HepG2 (cell line): ENCODE measurements around the gene THRA. TPM values are rescaled to one million over a fixed set of nuclear protein-coding genes. Genes with fewer than 3 reads are reported as not detected.

ENCODE experiments used
- BORCS8-MEF2B ChIP-seq: sonication (generic); formaldehyde crosslinking; IDR thresholded peaks from 2 replicates; pipeline ENCODE4 v1.8.0; 2022; ENCODE audit warnings: mild to moderate bottlenecking, missing genetic modification reagents
- EED ChIP-seq: sonication (generic); formaldehyde crosslinking; IDR thresholded peaks from 2 replicates; pipeline ENCODE4 v1.5.0; 2020; ENCODE audit warnings: mild to moderate bottlenecking, missing genetic modification reagents
- HNF4G ChIP-seq, 2 experiments: sonication (generic) in 1 of 2; formaldehyde crosslinking in 1 of 2; IDR thresholded peaks; 2 replicates each; pipeline versions ENCODE4 v1.4.0 to v1.6.1; 2011 to 2020; ENCODE audit warnings: borderline replicate concordance in 2 of 2, low read depth in 2 of 2, mild to moderate bottlenecking in 2 of 2, low read length in 1 of 2, missing genetic modification reagents in 1 of 2, moderate library complexity in 1 of 2
- HOXA9 ChIP-seq: sonication (generic); formaldehyde crosslinking; IDR thresholded peaks from 2 replicates; pipeline ENCODE4 v1.8.1; 2022; ENCODE audit warnings: missing genetic modification reagents, mild to moderate bottlenecking, moderate library complexity, borderline replicate concordance
- KLF13 ChIP-seq: sonication (generic); formaldehyde crosslinking; IDR thresholded peaks from 2 replicates; pipeline ENCODE4 v1.4.0; 2020; ENCODE audit warnings: mild to moderate bottlenecking, missing genetic modification reagents
- NCOA2 ChIP-seq: sonication (generic); formaldehyde crosslinking; IDR thresholded peaks from 2 replicates; pipeline ENCODE4 v1.8.0; 2022; ENCODE audit warnings: inconsistent platforms
- NCOA5 ChIP-seq: sonication (generic); formaldehyde crosslinking; IDR thresholded peaks from 2 replicates; pipeline ENCODE4 v1.4.0; 2020; ENCODE audit warnings: missing genetic modification reagents
- PCBP2 ChIP-seq: fragments of 200-400 bp; formaldehyde crosslinking; optimal IDR thresholded peaks from 2 replicates; pipeline ENCODE3; 2018; ENCODE audit warnings: low read length, low read depth; ENCODE audit not compliant: poor library complexity, severe bottlenecking
- SALL1 ChIP-seq: sonication (generic); formaldehyde crosslinking; IDR thresholded peaks from 2 replicates; pipeline ENCODE4 v1.8.0; 2022; ENCODE audit warnings: mild to moderate bottlenecking, missing genetic modification reagents
- SMYD3 ChIP-seq: sonication (generic); formaldehyde crosslinking; IDR thresholded peaks from 2 replicates; pipeline ENCODE4 v1.8.1; 2023; ENCODE audit warnings: mild to moderate bottlenecking, missing genetic modification reagents
- SRSF4 ChIP-seq: fragments of 200-400 bp; formaldehyde crosslinking; IDR thresholded peaks from one replicate; pipeline ENCODE4 v1.6.1; 2018; ENCODE audit warnings: mild to moderate bottlenecking, low read depth, low read length, moderate library complexity; ENCODE audit not compliant: poor library complexity, severe bottlenecking
- ZMYM4 ChIP-seq: sonication (generic); formaldehyde crosslinking; IDR thresholded peaks from 2 replicates; pipeline ENCODE4 v1.8.1; 2023; ENCODE audit warnings: mild to moderate bottlenecking, missing genetic modification reagents
- ZNF101 ChIP-seq: sonication (generic); formaldehyde crosslinking; IDR thresholded peaks from 2 replicates; pipeline ENCODE4 v1.4.0; 2020; ENCODE audit warnings: mild to moderate bottlenecking, low read depth, missing genetic modification reagents, borderline replicate concordance
- ZNF251 ChIP-seq: sonication (generic); formaldehyde crosslinking; IDR thresholded peaks from 2 replicates; pipeline ENCODE4 v1.9.0; 2021; ENCODE audit warnings: mild to moderate bottlenecking, missing genetic modification reagents
- ZNF282 ChIP-seq: fragments of 450-650 bp; IDR thresholded peaks from 2 replicates; pipeline ENCODE4 v1.6.1; 2018; ENCODE audit not compliant: partially characterized antibody
- ZNF350 ChIP-seq: sonication (generic); formaldehyde crosslinking; IDR thresholded peaks from 2 replicates; pipeline ENCODE4 v1.4.0; 2020; ENCODE audit warnings: mild to moderate bottlenecking, low read depth, missing genetic modification reagents, borderline replicate concordance
- ZNF589 ChIP-seq: sonication (generic); formaldehyde crosslinking; conservative IDR thresholded peaks from 2 replicates; pipeline ENCODE4 v1.8.0; 2022; ENCODE audit warnings: mild to moderate bottlenecking, moderate library complexity, missing genetic modification reagents
- ZNF614 ChIP-seq: IDR thresholded peaks from 2 replicates; pipeline ENCODE4 v1.6.1; 2018; ENCODE audit warnings: missing biosample characterization, missing genetic modification reagents, inconsistent platforms, borderline replicate concordance
- polyA plus RNA-seq, 8 experiments: library from polyadenylated mRNA; depleted of rRNA in 3 of 8; stranded (reverse) in 7 of 8; unstranded in 1 of 8; fragments of >200 nt; fragmentation: Illumina TruSeq in 4 of 8; extraction: Trizol in 4 of 8; gene quantifications; 2 replicates each; pipeline versions ENCODE4 v1.2.1 to v1.2.3, GENCODE V29; 2011 to 2016; ENCODE audit warnings: low read depth in 4 of 8, missing spikeins in 1 of 8, mixed read lengths in 1 of 8; ENCODE audit not compliant: insufficient read depth in 1 of 8
- total RNA-seq, 5 experiments: library from RNA; depleted of rRNA; stranded (reverse); fragments of >200 nt; fragmentation: Illumina TruSeq; extraction: Trizol; gene quantifications; 2 replicates each; pipeline ENCODE4 v1.2.3, GENCODE V29; 2016; ENCODE audit warnings: low read depth in 1 of 5
- TF ChIP-seq, protein P1 (sequence below): sonication (generic); formaldehyde crosslinking; IDR thresholded peaks from 2 replicates; pipeline ENCODE4 v1.8.0; 2022; ENCODE audit warnings: missing genetic modification reagents, low read depth, mild to moderate bottlenecking, borderline replicate concordance
- TF ChIP-seq, protein P2 (sequence below): sonication (generic); formaldehyde crosslinking; IDR thresholded peaks from 2 replicates; pipeline ENCODE4 v1.4.0; 2020; ENCODE audit warnings: missing genetic modification reagents, borderline replicate concordance
- TF ChIP-seq, protein P3 (sequence below): sonication (generic); formaldehyde crosslinking; IDR thresholded peaks from 2 replicates; pipeline ENCODE4 v1.9.0; 2021; ENCODE audit warnings: missing genetic modification reagents, mild to moderate bottlenecking, borderline replicate concordance
- TF ChIP-seq, protein P4 (sequence below): sonication (generic); formaldehyde crosslinking; IDR thresholded peaks from 2 replicates; pipeline ENCODE4 v1.4.0; 2020; ENCODE audit warnings: missing genetic modification reagents, borderline replicate concordance

The THRA gene
- total and polyA plus RNA-seq, 2 of the 13 experiments (the other 11 are each of a cell fraction or from before 2014, with no cell fraction given) = 8.0 to 9.9 TPM

DNA sequence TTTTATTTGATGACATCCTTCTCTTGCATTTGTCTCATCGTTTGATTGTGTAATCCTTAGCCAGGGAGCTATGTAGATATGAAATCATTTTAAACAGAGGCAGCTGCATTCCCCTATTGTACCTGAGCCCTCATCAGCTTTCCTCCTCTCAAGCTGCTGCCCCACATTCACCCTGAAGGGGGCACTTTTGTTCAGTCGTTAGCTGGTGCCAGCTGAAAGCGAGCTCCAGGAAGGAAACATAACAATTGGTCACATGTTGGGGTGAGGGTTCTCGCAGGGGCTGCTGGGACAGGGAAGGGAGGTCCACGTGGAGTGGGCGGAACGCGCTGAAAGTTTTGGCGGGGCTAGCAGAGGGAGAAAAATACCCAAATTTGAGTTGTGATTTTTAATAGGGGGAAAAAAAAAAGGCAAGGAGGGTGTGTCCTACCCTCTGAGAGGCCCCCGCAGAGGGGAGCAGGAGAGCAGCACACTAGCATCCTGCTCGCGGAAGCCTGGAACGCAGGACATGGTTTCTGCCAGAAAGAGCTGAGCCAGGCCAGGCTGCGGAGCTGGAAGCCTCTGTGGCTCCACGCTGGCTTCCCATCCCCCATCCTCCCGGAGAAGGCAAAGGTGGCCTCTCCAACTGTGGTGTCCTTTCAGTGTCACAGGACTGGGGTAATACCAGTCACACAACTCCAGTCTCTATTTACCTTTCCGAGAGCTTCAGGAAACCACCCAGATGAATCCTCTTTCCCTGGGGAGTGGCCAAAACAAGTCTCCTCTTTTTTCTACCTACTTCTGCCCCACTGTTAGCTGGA lies 50.5 kb downstream of the THRA start (continued):
- peak; percentile 81; the same call in 1 of the 2 replicates for TF ChIP-seq HNF4G (IDR thresholded peaks at IDR 0.05; ENCODE audit: borderline replicate concordance, low read depth, low read length)
- no peak for TF ChIP-seq HNF4G (CRISPR knock-in tag; IDR thresholded peaks at IDR 0.05; ENCODE audit: borderline replicate concordance, low read depth)
- TF ChIP-seq SALL1 (CRISPR knock-in tag) = peak; percentile 76
- no peak for TF ChIP-seq PCBP2
- TF ChIP-seq HOXA9 (CRISPR knock-in tag) = no peak
- TF ChIP-seq SRSF4 = no peak
- no peak for TF ChIP-seq NCOA5
- TF ChIP-seq ZNF589 (CRISPR knock-in tag) = peak; percentile 17; the same call in 1 of the 2 replicates
- TF ChIP-seq, protein P1, sequence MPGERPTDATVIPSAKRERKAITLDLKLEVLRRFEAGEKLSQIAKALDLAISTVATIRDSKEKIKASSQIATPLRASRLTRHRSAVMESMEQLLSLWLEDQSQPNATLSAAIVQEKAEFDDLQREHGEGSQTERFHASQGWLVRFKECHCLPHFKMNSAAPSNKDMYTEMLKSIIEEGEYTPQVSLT (CRISPR knock-in tag) = no peak
- TF ChIP-seq, protein P2, sequence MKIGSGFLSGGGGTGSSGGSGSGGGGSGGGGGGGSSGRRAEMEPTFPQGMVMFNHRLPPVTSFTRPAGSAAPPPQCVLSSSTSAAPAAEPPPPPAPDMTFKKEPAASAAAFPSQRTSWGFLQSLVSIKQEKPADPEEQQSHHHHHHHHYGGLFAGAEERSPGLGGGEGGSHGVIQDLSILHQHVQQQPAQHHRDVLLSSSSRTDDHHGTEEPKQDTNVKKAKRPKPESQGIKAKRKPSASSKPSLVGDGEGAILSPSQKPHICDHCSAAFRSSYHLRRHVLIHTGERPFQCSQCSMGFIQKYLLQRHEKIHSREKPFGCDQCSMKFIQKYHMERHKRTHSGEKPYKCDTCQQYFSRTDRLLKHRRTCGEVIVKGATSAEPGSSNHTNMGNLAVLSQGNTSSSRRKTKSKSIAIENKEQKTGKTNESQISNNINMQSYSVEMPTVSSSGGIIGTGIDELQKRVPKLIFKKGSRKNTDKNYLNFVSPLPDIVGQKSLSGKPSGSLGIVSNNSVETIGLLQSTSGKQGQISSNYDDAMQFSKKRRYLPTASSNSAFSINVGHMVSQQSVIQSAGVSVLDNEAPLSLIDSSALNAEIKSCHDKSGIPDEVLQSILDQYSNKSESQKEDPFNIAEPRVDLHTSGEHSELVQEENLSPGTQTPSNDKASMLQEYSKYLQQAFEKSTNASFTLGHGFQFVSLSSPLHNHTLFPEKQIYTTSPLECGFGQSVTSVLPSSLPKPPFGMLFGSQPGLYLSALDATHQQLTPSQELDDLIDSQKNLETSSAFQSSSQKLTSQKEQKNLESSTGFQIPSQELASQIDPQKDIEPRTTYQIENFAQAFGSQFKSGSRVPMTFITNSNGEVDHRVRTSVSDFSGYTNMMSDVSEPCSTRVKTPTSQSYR (CRISPR knock-in tag) = peak; percentile 98
- no peak; the same call in 1 of the 2 replicates for TF ChIP-seq EED (CRISPR knock-in tag)
- peak; percentile 91 for TF ChIP-seq ZMYM4 (CRISPR knock-in tag)
- peak; percentile 55; the same call in 1 of the 2 replicates for TF ChIP-seq SMYD3
- peak; percentile 78 for TF ChIP-seq BORCS8-MEF2B
- peak; percentile 96 for TF ChIP-seq ZNF350 (CRISPR knock-in tag)
- peak; percentile 86 for TF ChIP-seq ZNF614 (CRISPR knock-in tag)
- peak; percentile 44 for TF ChIP-seq NCOA2 (CRISPR knock-in tag)
- TF ChIP-seq ZNF251 (CRISPR knock-in tag) = no peak
- TF ChIP-seq KLF13 (CRISPR knock-in tag) = no peak
- no peak for TF ChIP-seq ZNF282
- TF ChIP-seq, protein P3, sequence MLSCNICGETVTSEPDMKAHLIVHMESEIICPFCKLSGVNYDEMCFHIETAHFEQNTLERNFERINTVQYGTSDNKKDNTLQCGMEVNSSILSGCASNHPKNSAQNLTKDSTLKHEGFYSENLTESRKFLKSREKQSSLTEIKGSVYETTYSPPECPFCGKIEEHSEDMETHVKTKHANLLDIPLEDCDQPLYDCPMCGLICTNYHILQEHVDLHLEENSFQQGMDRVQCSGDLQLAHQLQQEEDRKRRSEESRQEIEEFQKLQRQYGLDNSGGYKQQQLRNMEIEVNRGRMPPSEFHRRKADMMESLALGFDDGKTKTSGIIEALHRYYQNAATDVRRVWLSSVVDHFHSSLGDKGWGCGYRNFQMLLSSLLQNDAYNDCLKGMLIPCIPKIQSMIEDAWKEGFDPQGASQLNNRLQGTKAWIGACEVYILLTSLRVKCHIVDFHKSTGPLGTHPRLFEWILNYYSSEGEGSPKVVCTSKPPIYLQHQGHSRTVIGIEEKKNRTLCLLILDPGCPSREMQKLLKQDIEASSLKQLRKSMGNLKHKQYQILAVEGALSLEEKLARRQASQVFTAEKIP = no peak
- no peak for TF ChIP-seq ZNF101 (CRISPR knock-in tag)
- TF ChIP-seq, protein P4, sequence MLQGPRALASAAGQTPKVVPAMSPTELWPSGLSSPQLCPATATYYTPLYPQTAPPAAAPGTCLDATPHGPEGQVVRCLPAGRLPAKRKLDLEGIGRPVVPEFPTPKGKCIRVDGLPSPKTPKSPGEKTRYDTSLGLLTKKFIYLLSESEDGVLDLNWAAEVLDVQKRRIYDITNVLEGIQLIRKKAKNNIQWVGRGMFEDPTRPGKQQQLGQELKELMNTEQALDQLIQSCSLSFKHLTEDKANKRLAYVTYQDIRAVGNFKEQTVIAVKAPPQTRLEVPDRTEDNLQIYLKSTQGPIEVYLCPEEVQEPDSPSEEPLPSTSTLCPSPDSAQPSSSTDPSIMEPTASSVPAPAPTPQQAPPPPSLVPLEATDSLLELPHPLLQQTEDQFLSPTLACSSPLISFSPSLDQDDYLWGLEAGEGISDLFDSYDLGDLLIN (CRISPR knock-in tag) = peak; percentile 38; the same call in 1 of the 2 replicates
